Stromal cell of bone marrow (primary cell): ENCODE measurements around the gene LRWD1.
A peak's percentile ranks its signal among the peaks of the same experiment; 100 is the strongest.

Experiments used
- DNase-seq: peaks from one replicate; pipeline ENCODE4 v3.0.0-alpha.2; 2012; ENCODE audit warnings: low read depth

The LRWD1 gene

DNA sequence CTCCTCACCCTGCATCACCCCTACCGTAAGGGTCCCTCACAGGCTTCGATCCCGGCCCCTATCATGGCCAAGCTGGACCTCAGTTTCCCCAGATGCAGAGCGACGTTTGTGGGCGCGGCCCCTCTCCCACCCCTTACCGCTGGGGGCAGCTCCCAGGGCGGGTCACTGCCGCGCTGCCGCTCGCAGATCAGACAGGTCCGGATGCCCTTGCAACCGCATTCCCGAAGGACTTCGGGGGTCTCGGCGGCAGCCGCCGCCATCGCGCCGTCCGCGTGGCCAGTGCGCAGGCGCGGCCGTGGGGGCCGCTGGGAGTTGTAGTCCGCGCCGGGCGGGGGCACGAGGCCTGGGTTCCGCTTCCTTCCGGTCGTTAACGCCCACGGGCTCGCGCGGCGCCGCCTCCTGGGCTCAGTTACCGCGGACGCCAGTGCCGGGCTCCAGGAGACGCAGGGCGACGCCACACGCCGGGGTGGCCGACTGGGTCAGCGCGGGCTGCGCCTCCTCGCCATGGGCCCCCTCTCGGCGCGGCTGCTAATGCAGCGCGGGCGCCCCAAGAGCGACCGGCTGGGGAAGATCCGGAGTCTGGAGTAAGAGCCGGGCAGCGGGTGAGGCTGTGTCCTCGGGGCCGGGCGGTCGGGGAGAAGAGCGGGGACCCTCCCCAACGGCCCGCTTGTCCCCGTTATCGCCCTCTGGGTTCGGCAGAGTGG is at the start of gene LRWD1, which contains the start of gene ALKBH4:
Gene LRWD1, plus strand, starts transcription at position 408 of the 704 bp plus-strand sequence. Its CDS starts 97 bp downstream, at position 505.
Gene ALKBH4, minus strand, starts transcription at position 287 of the 704 bp plus-strand sequence. Its CDS starts 27 bp downstream, at position 260.
- peak; percentile 82 for DNase-seq

DNA sequence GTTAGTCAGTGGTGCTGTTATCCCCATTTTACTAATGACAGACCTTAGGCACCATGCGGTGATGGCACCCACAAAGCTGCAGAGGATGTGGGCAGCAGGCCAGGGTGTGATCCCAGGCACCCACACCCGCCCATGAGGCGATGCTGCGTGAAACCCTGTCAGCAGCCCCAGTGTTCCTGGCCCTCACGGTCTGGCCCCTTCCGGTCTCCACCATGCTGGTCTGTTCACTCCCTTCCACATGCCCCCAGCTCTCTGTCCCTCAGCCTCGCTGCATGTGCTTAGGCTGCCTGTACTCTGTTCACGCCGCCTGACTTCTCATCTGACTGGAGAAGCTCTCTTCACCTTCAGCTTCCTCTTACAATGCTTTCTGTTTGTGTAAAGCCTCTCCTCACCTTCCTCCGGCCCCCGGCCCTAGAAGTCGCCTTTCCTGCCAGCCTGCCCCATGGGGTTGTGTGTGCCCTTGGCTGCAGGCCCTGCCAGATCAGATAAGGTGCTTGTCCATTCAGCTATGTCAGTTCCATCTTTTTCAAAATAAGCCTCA is 49.0 kb upstream of the LRWD1 start:
- no peak for DNase-seq

DNA sequence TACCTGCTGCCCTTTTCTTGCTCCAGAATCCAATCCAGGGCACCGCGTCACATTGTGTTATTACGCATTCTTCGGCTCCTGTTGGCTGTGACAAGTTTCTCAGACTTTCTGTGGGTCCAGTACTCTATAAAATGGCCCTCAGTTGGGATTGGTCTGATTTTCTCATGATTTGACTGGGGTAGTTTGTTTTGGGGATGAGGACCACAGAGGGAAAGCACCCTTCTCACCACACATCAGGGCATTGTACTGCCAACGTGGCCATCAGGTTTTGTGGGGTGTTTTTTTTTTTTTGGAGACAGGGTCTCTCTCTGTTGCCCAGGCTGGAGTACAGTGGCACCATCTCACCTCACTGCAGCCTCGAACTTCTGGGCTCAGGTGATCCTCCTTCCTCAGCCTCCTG is 48.4 kb upstream of the LRWD1 start:
- DNase-seq: no peak

DNA sequence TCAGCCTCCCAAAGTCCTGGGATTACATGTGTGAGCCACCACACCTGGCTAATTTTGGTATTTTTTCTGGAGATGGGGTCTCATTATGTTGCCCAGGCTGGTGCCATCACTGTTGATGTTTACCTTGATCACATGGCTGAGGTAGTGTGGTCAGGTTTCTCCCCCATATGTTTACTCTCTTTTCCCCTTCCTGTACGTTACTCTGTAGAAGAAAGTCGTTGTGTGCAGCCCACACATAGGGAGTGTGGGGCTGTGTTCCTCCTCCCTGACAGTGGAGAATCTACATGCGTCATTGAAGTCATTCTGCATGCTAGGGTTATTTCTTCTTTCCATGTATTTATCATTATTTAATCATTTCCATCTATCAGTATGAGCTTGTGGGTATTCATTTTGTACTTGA is 47.7 kb upstream of the LRWD1 start:
- DNase-seq: no peak

DNA sequence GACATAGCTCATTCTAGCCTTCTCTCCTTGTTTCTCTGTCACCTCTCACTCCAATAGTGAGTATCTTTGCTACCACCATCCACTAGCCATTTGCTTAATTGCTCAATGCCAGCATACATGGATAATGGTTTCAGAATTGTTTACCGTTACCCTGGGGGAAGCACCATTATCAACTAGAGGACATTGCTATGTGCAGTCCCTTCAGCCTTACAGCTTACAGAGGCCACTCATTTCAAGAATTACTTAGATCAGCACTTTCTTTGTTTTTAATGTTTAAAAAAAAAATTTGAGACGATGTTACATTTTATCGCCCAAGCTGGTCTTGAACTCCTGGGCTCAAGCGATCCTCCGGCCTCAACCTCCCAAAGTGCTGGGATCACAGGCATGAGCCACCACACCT is 46.2 kb upstream of the LRWD1 start:
- no peak for DNase-seq

DNA sequence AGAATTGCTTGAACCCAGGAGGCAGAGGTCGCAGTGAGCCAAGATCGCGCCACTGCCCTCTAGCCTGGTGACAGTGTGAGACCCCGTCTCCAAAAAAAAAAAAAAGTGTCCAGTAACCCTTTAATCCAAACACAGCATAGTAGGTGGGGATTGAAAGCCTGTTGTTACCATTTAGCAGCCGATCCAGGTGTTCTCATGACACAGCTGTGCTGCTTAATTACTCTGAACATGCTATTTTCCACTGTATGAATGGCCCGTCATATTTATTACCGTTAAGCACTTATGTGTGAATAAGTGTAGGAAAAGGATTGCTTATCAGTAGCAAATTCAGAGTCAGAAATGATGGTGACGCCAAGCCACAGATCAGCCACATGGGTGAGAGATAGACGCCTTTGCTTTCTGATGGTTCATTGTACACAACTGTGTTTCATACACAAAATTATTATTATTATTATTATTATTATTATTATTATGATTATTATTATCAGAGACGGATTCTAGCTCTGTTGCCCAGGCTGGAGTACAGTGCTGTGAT is 43.0 kb upstream of the LRWD1 start:
- no peak for DNase-seq

DNA sequence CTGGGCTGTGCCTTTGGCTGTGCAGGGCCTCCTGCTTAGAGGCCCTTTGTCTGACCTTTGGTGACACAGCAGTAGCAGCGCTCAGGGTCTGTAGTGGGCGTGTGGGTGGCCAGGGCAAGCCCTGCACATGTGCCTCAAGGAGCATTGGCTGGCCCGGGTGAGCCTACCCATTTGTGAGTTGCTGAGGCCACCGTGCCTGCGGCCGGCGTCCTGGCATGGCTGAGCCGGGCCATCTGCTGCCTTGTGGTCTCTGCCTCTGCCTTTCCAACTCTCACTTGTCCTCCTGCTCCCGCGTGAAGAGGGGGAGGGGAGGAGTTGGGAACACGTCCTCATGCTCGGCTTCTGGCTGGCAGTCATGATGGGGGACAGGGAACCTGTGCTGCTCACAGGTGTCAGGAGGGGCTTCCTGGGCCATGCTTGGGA is 40.6 kb upstream of the LRWD1 start:
- DNase-seq: no peak

DNA sequence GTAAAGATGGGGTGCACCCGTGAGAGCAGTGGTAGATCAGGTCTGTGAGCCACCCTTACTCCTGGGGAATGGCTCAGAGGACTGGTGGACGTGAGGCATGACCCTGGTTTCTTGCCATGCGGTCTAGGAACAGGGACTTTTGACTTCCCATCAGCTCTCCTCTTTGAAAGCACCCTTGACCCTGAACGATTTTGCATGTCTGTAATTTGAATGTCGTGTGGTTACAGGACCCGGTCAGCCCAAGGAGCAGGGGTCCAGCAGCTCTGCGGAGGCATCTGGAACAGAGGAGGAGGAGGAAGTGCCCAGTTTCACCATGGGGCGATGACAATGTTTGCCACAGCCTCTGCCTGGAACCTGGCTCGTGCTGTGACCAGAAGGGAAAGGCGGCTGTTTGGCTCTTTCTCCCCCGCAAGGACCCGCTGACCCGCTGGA is 40.0 kb upstream of the LRWD1 start:
- DNase-seq: no peak

DNA sequence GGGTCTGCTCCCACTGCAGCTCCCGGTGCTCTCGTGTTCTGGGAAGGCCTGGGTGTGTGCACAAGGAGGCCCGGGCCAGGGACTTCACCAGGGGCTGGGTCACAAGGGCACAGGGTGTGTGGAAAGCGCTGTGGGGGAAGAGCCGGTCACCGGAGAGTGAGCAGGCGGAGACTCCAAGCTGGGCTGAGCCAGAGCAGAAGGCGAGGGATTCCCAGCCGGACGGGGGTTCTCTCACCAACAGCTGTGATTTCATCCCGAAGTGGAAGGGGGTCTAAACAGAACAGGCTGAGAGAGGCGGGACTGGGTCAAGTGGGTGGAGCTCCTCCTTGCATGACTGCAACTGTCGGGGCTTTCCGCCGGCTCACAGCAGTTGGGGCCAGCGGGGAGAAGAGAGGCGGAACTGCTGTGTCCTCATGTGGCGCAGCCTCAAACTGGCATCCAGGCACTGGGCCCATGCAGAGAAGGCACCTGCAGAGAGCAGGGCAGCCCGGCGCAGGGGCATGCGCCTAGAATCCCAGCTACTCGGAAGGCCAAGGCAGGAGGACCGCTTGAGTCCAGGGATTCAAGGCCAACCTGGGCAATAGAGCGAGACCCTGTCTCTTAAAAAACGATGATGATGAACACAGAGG is 39.0 kb upstream of the LRWD1 start:
- DNase-seq: no peak

DNA sequence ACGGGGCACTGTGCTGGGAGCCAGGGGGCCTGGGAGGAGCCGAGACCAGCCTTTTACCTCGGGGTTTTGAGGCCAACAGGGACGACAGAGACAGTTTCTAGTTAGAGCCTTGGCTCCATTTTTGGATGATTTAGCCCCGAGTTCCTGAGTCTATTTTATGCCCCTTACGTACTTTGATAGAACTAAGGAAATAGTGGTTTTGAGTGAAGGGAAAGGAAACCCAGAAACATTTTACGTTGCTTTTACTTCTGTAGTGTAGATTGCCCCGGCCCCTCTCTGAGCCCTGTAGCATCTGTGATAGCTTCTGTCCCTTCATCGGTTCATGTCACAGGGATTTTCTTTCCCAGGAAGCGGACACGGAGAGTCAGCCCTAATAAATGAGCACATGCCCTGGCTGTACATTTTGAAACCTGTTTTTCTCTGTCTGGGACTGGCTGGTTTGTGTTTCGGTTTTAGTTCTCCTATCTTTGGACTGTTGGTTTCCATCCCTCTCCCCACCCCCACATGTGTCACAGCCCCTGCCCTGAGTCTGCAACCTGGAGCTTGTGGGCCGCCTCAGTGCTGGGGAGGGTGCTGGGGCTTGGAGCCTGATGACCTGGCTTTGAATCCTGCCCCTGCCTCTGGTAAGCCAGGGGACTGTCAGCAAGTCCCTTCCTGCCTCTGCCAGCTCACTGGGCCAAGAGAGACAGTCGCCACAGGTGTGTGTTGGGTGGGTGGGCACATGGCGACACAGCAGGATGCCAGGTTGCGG is 38.3 kb upstream of the LRWD1 start:
- no peak for DNase-seq

DNA sequence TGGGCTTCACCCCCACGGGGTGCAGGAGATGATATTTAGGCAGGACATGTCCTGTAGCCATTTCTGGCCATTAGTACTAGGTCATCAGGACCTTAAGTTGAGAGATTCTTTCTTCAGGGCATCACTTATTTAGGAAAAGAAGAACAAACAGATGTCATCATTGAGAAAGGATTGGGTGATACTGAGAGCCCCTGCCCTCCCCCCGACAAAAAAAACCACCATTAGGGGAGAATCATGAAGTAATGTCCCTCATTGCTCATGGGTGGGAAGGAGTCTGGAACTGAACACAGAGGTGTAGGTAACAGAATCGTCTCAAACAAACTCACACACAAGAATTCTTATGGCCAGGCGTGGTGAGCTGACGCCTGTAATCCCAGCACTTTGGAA is 37.8 kb upstream of the LRWD1 start:
- DNase-seq: no peak

DNA sequence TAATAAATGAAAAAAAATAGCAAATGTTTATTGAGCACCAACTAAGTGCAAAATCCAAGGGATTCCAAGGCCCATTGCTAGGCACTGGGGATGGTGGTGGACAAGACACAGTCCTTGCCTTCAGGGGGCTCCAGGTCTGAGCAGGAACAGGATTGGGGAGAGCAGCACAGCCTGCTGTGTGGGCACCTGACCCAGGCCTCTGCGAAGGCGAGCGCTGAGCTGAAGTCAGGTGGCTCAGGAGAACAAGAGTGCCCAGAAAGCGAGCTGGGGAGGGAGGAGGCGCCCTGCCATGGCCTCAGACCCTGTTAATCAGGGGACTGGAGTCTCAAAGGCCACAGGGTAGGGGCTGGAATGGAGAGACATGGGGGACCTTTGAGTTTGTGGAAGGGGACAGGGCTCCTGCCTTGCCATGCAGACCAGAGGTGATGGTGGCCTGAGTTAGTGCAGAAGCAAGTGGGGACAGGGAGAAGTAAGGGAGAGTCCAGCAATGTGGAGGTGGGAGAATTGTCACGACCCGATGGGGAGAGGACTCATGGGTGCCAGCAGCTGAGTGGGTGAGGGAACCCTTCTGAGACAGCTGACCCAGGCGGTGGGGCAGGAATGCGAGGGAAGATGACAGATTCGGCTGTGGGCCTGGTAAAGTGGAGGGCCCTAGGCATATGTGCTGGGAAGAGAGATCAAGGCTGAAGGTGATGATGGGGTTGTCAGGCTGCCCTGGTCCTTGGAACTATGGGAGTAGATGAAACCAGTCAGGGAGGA is 35.5 kb upstream of the LRWD1 start:
- no peak for DNase-seq

DNA sequence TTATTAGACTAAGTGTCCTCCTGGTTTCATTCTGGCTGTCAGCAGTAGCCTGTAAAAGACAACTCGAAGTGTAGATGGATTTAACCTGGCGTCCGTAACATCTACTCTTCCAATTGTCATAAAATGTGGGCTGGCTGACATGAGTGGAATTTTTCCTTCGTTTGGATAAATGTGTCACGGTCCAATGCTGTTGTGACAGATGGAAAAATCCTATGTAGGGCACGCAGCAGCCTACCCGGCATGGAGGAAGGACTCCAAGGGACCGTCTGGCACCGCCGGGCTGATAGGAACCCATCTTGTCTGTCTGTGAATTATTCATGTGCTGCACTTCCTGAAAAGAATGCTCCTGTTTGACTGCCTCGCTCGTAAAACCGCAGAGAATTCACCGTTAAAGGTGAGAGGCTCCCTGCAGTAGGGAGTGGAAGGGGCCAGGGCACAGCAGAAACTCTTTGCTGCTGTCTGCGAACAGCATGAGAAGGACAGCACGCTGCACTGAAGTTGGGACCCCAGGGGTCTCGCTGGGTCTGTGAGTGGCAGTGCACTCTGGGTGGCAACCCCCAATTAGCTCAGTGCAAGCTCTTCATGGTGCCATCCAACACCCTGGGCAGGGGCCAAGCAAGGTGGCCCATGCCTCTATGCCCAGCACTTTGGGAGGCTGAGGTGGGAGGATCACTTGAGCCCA is 33.0 kb upstream of the LRWD1 start:
- DNase-seq: no peak

DNA sequence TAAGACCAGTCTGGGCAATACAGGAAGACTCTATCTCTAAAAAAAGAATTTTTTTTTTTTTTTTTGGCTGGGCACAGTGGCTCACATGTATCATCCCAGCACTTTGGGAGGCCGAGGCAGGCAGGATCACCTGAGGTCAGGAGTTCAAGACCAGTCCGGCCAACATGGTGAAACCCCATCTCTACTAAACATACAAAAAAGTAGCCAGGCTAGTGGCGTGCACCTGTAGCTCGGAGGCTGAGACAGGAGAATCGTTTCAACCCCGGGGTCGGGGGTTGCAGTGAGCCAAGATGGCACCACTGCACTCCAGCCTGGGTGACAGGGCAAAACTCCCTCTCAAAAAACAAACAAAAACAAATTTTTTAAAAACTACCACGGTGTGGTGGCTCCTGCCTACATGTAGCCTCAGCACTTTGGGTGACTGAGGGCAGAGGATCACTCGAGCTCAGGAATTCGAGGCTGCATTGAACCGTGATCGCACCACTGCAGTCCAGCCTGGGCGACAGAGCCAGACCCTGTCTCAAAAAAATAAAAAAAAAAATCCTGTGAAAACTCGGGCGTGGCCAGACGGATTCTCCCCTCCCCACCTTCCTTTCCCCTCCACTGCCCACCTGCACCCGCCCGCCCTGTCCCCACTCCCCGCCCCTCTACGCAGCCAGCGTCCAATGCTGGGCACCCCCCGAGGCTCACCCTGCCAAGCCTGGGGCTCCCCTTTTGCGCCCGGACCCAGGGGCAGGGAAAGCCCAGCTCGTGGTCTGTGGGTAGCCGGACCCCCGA is 32.2 kb upstream of the LRWD1 start:
- no peak for DNase-seq

DNA sequence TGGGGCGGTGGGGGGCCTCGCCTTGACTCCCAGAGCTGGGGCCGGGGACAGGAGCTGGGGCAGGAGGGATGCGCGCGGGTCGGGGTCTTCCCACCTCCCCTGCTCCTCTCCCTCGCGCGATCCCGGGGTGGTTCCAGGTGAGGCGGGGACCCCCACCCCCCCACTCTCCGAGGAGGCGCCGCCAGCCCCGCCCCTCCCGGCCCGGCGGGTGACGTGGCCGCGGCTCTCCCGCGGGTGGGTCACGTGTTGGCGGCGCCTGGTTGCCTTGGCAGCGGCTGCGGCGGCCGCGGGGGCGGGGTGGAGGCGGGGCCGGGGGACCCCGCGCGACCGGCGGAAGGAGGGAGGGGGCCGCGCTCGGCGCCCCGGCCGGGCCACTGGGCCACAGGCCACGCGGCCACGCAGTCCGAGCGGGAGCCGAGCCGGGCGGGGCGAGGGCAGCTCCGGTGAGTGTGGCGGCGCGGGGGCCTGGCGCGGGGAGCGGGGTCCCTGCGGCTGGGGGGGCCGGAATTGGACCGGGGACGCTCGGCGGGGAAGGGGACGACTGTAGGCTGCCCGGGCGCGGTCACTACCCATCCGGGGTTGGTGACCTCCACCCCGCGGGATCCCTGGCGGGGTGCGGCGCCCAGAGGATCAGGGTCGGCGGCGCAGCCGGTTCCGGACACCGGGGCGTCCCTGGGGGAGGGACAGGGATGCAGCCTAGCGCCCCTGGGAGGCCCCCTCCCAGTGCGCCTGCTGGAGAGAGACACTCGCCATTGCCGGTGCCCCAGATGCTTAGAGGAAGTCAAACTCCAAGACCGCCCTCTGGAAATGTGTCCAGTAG is 31.4 kb upstream of the LRWD1 start, which contains the start of gene ORAI2:
Gene ORAI2, plus strand, starts transcription at position 357 of the 820 bp plus-strand sequence. CDS start 5,382 bp downstream, outside the sequence.
- peak; percentile 45 for DNase-seq

DNA sequence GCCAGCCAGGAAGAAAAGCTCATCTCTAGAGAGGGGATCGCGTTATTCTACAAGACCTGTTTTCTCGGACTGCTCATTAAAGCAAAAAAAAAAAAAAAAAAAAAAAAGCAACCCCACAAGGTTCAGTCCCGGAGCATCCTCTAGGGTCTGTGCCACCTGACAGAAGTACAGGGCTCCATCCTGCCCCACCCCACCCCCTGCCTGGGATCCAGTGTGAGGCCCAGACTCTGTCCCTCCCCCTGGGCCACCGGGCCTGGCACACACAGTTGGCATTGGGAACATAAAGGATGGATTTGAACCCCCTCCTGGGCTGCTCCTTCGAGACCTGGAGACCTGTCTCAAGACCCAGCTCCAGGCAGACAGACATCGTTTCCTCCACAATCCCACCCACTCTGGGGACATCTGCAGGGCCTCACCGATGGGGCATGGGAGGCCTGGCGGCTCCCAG is 30.7 kb upstream of the LRWD1 start:
- DNase-seq: no peak

DNA sequence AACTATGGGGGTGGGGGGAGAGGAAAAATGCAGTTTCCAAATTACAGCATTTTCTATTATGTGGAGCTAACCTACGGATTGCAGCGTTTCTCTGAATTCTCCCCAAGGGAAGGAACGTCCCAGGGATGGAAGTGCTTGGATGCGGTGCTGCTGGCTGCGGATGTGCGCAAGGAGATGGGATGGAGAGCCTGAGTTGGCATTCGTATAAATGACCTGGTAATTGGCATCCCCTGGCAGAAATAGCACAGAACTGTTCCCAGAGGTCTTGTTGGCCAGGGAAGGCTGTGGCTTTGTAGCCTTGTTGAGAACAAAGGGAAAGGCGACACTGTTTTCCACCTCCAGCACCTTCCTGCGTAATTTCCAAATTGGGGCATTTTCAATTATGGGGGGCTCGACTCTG is 28.7 kb upstream of the LRWD1 start:
- no peak for DNase-seq

DNA sequence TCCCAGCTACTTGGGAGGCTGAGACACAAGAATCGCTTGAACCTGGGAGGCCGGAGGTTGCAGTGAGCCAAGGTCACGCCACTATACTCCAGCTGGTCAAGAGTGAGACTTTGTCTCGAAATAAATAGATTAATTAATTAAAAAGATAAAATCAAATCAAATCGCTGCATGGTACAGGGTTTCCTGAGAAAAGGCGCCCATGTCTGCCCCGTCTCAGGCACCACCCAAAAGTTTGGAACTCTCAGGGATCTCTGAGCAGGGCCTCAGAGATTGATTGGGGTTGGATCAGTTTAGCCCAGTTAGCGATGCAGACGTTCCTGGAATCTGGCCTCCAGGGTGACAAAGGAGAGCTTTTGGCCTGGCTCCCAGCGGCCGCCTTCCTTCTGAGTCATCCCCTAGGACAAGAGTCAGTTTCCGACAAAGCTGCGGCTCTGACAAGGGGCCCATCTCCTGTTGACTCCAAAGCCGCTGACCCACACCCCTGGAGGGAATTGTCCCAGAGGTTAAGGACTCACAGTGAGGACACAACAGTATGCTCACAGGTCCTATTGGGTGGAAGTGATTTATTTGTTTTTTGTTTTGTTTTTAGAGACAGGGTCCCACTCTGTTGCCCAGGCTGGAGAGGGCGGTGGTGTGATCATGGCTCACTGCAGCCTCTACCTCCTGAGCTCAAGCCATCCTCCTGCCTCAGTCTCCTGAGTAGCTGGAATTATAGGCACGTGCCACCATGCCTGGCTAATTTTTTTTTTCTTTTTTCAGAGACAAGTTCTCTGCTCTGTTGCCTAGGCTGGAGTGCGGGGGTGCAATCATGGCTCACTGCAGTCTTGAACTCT is 24.6 kb upstream of the LRWD1 start:
- DNase-seq: peak; percentile 36
